Embryonic facial prominence (tissue), 1 donor: Measurements from ENCODE around the gene ABCA2.
"Not testable (repeated sequence)": the region's sequence is repeated elsewhere in the genome, so short reads cannot be mapped to it uniquely, and the experiment has no call there.

Experiments
- DNase-seq: peaks from one replicate; pipeline ENCODE4 v3.0.0-alpha.2; 2016; ENCODE audit errors: extremely low spot score

ABCA2 gene

DNA sequence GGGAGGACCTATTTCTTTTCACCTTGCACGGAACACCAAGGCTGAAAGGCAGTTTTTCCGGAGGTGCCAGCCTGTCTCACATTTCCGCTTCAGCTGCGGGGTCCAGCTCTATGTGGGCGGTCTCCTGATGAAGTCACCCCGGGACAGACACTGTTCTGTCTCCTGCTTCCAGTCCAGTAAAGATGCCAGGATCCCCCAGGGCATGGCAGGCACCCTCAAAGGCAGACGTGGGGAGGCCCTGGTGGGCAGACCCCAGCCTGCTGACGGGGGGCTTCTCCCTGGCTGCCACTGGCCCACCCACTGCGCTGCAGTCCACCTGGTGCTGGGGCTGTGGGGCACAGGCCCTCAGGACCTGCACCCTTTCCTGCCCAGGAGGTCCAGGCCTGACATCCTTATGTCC, 34.8 kb upstream of the ABCA2 start:
- not testable (repeated sequence) for DNase-seq

DNA sequence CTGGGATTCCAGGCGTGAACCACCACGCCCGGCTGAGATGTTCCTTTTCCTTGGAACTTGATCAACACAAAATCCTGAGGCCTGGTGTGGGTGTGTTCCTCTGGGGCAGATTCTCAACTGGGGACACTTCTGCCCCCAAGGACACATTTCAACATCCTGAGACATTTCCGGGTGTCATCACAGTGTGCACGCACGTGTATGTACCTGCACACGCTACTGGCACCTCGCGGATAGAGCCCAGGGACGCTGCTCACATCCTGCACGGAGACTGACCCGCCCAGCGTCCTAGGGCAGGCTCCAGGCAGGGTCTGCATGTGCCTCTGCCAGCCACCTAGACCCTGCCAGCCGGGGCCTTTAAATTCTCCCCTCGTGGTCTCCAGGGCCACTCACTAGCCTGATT, 34.3 kb upstream of the ABCA2 start:
- DNase-seq, result no peak

DNA sequence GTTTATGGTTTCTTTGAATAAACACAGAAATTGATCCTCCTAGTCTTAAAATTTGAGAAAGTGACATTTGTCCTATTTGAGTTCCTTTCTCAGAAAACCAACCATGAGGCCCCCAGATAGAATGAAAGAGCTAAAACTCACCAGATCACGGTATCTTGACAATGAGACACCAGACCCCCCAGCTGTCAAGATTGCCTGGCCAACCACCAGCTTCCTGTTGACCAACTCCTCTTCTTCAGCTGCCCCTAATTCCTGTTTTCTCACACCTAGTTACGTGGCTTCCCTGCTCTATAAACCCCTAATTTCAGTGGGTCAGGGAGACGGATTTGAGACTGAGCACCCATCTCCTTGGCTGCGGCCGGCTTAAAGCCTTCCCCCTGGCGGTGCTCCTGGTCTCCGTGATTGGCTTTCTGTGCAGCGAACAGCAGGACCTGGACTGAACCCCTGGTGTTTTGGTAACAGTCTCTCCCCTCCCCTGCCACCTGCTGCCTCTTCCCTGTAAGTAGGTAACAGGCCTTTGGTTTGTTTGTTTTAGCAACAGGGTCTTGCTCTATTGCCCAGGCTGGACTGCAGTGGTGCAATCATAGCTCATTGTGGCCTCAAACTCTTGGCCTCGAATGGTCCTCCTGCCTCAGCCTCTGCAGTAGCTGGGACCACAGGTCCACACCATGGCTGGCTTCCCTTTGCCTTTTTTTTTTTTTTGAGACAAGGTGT, 30.6 kb upstream of the ABCA2 start:
- no peak for DNase-seq

DNA sequence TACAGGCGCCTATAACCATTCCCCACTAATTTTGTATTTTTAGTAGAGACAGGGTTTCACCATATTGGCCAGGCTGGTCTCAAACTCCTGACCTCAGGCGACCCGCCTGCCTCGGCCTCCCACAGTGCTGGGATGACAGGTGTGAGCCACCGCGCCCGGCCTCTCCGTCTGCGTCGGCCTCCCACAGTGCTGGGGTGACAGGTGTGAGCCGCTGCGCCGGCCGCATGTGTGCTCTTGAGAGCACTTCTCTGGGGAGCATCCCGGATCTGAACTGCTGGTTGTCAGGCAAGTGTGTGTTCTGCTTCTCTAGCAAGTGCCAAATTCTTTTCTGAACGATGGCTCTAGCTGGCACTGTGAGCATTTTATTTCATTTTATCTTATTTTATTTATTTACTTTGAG, 29.5 kb upstream of the ABCA2 start:
- no peak for DNase-seq

DNA sequence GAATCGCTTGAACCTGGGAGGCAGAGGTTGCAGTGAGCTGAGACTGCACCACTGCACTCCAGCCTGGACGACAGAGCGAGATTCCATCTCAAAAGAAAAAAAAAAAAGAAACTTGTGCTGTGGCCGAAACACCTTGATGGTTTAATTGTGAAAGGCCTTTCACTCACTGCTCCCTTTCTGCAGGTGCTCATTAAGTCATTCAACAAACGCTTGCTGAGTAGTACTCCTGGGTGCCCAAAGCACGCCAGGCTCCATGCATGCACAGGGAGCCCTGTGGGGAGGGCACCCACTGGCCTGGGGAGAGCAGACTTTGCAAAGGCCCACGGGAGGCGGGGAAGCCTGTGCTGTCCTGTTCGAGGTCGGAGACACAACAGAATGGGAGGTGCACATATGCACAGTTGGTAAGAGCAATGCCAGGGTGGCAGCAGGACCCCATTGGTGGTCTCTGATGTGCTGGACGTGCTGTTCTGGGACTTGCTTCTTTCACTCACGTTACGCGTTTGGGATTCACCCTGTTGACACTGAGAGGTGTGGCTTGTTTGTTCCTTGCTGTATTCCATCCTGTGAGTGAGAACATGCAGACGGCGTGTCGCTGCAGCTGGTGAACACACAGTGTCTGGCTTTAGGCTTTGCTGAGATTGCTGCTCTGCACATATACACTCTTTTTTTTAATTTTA, 28.8 kb upstream of the ABCA2 start:
- DNase-seq, result no peak

DNA sequence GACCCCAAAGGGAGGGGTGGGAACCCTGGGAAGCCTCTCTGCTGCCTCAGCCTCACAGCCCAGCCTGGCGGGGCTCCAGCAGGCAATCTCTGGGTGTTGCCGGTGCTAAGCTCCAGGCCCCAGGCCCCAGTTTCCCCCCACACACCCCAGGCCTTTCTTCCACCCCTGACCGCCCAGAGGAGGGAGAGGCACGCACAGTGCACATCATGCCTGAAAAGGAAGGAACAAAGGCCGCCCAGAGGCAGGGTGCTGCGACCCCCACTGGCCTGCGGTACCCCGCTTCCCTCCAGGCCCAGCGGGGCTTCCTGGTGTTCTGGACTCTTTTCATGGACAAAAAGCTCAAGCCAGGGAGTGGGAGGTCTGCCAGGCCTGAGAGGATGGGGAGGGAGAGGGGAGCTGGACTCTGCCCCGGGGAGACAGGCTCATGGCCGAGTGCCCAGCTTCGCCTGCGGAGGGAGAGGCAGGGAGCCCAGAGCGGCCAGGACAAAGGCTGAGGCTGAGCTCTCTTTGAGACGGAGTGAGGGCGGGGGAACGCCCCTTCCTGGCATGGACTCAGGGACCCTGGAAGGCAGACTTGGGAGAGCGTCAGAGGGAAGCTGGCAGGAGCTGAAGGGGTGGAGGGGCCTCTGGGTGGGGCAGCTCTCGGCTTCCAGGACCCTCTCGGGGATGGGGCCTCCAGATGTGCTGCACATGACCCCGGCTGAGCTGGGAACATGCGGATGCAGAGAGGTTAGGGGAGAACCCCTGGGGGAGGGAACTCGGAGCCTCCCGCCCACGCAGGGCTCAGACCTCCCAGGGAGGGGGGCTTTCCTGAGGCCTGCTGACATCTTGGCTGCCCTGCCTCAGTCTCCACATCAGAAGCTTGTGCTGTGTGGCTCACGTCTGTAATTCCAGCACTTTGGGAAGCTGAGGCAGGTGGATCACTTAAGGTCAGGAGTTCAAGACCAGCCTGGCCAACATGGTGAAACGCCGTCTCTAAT, 27.6 kb upstream of the ABCA2 start:
- DNase-seq, result peak; percentile 64

DNA sequence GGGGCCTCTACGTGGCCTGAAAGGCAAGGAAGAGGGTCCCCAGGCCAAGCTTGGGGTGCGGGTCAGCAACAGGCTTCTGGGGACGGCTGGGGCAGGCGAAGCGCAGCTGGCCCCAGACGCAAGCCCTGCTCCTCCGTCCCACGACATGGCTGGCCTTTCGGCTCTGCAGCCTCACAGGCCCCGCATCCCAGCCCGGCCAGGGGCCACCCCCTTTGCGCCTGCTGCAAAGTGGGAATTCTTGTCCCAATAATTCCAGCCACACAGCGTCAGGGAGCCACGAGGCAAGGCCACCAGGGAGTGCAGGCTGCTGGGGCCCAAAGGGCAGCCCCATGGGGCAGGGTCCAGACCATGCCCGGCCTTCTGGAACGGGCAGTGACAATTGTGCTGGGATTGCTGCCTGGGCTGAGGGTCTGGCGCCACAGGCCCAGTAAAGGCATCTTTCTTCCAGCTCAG, 26.9 kb upstream of the ABCA2 start:
- DNase-seq, result no peak

DNA sequence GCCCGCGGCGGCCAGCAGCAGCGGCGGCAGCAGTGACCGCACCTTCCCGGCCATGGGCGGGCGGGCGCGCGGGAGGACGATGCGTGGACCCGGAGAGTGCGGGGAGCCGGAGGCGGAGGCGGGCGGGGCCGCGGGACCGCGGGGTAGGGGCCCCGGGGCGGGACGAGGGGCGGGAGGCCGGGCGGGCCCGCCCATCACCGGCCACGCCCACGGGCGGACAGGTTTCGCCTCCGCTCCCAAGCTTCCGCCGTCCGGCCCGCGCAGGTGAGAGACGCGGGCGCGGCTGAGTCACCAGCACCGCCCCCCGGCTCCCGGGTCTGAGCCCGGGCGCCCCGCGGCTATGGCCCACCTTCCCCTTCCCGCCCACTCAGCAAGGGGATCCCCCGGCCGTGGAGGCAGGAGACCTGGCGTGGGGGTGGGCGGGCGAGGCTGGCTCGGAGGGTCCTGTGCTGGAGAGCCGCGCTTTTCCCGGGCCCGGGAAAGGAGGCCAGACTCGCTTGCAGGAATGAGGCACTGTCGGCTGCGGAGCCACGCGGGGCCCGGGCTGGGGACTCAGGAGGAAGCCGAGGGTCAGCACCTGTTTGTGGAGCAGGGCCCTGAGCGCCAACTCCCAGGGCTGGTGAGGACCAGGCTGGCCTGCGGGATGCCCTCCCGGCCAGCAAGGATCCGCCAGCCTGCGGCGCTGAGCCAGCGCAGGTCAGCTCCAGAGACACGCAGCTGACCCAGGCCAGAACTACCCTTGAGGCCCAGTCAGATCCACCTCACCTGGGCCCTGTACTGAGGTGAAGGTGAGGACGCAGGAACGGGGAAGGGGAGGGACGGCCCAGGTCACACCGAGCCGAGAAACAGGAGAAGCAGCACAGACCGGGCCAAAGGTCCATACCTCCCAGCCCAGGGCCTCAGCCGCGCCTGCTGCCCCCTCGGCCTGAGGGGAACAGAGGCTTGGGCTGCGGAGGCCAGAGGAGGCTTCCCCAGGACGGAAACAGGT, 26.2 kb upstream of the ABCA2 start, which contains the start of gene ENTPD2:
Gene ENTPD2, minus strand, starts transcription at position 118 of the 988 bp plus-strand sequence. Its CDS starts 64 bp downstream, at position 54.
- DNase-seq, result no peak

DNA sequence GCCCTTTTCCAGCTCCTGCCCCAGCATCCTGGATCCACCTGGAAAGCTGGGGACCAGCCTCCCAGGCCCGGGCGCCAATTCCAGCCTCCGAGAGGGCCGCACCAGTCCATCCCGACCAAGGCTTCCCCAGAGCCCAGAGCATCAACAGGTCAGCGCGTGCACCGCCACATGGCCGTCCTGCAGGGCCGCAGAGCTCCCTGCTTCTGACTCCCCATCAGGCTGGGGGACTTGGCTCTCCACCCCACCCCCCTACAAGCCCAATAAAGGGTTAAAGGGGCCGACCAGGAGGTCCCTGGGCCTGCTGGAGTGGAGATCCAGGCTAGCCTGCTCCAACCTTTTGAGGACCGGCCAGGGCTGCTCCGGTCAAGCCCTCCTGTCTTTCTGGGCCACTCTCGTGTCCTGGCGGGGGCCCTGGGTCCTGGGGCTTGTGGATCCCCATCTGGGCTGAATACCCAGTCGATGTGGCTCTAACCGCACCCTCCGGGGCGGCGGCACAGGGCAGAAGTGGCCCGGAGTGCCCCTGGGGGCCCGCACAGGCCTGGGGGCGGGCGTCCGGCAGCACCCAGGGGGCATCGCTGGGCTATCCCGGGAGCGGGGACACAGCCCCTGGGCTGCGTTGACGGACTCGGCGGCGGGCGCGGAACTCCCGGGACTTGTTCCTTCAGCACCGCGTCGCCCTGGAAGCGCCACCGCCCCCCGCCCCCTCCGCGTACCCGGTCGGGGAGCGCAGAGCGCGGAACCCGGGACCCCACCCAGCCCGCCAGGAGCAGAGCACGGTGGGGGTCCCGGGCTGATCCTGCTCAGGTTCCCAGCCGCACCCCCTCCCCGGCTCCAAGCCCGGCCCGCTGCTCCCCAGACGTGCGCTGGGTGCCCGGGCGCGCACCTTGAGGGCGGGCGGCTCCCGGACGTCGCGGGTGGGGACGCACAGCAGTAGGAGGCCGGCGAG, 25.2 kb upstream of the ABCA2 start:
- DNase-seq, result no peak

DNA sequence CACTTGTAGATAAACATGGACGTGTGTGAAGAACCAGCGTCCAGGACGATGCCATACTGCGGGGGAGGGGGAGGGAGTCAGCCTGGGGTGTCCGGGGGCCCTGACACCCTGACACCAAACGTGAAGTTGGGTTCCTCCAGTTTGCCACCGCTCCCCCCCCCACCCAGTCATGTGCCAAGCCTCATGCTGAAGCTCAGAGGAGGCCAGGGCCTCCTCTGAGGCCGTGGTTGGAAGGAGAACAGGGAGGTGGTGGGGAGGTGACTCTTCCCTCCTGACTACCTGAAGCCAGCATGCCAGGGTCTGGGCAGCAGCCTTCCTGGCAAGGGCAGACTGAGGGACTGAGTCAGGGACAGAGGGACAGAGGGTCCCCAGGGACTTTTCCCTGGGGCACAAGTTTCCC, 24.3 kb upstream of the ABCA2 start:
- no peak for DNase-seq

DNA sequence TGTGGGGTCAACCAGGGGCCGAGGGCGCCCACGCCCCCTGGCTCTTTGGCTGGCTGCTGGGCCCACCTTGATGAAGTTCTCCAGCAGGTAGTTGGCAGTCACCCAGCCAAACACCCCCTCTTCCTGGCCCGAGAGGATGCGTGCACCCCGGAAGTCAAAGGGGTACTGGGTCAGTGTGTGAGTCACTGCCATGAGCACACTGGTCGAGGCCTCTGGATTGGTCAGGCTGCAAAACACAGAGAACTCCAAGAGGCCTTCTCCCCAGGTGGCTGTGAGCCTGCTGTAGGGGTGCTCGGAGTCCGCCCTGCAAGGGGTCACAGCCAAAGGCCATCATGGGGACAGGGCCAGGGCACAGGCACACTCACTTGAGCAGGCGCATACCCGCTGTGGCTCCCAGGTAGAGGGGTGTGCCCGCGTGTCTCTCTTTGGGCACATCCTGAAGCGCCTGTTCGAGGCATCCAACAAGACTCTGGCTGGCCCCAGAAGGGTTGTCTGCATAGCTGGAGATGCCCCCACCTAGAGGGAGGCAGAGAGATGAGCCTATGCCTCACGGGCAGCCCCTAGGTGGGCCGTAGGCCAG, 23.2 kb upstream of the ABCA2 start:
- no peak for DNase-seq

DNA sequence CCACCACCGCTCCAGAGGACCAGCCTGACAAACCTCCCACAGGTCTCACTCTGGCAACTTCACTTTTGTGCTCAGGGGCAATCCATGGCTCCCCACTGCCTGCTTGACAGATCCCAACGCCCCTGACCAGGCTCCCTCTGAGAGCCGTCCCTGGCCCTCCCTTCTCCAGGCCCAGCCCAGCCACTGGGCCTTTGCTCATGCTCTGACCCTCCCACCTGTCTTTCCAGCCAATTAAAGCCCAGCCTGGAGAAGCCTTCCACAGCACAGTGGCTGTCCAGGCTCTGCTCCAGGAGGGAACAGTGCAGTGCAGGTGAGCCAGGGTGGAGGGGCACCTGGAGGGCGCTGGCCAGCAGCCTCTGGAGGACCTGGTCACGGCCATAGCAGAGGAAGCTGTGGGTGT, 22.5 kb upstream of the ABCA2 start:
- no peak for DNase-seq

DNA sequence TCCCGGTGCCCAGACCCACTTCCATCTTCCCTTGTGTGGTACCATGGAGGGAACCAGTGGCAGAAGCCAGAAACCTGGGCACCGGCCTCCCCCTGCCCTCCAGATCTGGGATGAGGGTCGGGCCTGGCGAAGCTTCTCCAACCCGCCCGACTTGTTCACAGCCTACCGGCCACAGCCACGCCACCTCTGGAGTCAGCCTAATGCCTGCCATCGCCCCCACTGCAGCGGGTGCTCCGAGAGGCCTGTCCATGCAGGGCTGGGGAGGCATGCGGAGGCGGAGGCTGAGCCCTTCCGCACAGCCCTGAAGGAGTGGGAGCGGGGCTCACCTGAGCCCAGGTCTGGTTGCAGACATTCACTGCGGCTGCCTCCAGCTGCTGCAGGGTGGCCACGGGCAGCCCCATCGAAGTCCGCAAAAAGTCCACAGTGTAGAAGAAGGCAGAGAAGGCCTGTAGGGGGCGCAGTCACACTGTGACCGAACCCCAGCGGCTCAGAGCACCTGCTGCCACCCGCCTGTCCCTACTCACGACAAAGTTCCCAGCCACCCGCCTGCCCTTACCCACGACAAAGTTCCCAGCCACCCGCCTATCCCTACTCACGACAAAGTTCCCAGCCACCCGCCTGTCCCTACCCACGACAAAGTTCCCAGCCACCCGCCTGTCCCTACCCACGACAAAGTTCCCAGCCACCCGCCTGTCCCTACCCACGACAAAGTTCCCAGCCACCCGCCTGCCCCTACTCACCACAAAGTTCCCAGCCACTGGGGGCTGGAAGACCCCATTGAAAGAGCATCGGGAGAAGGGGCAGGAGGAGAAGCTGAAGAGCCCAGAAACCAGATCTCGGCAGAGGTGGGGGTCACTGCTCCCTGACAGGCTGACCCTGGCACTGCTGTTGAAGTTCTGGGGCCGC, 21.8 kb upstream of the ABCA2 start:
- DNase-seq, result no peak

DNA sequence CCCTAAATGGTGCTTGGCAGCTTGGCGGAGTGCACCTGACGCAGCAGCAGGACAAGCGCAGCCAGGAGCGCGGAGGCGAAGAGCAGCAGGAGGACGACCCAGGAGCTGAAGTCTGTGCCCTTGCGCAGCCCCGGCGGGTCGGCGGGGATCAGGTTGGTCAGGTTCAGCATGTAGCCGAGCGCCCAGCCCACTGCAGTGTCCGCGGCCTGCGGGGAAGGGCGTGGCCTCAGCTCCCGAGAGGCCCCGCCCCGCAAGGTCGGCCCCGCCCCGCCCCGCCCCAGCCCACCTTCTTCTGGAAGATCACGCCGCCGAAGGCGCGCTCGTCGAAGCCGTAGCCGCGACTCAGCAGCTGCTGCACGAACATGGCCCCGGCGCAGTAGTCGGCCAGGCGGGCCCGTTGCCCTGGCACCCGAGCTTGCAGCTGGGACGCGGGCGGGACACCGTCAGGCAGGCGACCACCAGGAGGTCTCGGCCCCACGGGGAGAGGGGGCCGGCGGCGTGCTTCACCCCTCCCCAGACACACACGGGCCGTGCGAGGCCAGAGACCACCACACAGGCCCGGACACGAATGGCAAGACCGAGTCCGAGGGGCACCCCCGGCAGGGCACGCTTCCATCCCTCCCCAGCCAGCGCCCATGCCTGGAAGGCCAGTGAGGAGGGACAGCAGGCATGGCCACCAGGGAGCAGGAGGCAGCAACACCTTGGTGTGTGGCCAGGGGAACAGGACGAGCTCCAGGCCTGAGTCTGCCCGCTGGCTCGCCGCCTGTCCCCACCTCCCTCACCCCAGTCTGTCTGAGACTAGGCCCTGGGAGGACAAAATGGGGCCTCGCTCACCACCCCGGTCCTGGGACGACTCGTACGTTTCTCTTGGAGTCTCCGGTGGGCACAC, 20.9 kb upstream of the ABCA2 start:
- DNase-seq, result no peak

DNA sequence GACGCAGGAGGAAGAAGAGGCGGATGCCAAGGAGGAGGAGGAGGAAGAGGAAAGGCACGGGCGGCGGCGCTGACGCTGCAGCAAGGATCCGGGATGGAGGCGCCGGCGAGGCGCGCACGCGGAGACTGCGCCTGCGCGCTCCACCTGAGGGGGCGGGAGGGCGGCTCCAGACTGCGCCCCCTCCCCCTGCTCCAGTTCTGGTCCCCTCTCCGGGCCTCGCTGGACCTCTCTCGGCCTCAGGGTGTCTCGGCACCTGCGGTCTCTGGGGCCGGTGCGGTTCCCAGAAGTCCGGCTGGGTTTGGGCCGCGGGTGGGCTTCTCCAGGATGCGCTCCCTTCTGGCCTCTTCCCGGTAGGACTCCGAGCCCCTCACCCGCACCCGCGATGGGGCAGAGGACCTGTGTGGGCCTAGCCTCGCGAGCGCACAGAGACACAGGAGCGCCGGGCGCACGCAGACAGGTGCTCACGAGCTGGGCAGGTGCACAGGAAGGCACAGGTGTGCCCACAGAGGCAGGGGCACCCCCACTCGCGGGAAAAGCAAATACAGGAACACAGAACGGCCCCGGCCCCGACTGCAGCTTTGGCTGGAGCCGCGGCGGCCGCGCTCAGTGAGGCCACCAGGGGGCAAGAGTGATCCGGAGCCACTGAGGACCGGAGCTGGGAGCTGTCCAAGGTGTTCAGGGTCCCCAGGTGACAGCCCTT, 18.2 kb upstream of the ABCA2 start, which contains the start of gene NPDC1:
Gene NPDC1, minus strand, starts transcription at position 90 of the 700 bp plus-strand sequence. CDS start 188 bp downstream, outside the sequence.
- no peak for DNase-seq

DNA sequence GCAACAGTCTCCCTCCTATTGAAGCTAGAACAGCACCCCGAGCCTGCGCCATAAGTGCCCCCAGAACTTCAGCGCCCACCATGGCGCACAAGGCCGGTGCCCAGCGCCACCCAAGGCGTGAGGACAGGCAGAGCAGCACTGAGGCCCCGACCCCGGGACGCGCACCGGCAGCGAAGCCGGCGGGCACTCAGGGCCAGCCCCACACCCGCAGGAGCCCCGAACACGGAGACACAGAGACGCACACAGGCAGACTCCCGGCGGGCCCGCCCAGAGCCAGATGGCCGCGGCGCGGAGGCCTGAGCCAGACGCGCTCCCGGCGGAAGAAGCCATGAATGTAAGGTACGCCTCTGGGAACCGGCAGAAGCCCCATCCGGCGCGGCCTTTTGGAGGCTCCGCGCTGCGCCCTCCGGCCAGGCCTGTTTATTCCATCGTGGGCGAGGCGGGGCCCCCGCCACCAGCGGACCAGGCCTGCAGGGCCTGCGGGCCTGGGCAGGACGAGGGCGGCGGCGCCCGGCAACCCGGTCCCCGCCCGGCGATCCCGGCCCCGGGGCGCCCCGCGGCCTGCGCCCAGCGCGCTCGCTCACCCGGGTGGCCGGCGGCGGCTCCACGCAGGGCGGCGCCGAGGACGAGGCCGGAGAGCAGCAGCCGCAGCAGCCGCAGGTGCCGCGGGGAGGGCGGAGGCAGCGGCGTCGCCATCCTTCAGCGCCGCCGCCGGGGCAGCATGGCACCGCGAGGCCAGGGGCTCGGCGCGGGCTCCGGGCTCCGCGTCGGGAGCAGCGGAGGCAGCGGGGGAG, 17.5 kb upstream of the ABCA2 start:
- no peak for DNase-seq
